ENCODE data around the gene RSBN1L.

DNA sequence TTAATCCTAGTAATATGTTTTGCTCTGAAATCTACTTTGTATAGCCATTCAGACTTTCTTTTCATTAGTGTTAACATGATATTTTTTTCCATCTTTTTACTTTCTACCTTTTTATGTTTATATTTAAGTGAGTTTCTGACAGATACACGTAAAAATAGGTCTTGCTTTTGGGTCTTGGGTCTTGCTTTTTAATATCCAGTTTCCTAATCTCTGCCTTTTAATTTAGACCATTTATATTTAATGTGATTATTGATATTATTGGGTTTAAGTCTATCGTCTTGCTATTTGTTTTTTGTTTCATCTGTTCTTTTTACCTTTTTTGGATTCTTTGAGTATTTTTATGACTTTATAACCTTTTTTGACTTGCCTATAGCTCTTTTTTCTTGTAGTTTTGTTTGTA, 110.2 kb downstream of the RSBN1L start:
- TF ChIP-seq REST (IDR thresholded peaks at IDR 0.05; ENCODE audit: low read depth, low read length): no peak
- no peak for TF ChIP-seq FOXM1 (IDR thresholded peaks at IDR 0.05; ENCODE audit: low read depth)
- no peak for TF ChIP-seq RFX5 (IDR thresholded peaks at IDR 0.05; ENCODE audit: low read length)
- TF ChIP-seq POLR2AphosphoS5 (IDR thresholded peaks at IDR 0.05; ENCODE audit: low read depth, low read length): no peak
- no peak for TF ChIP-seq RCOR1 (IDR thresholded peaks at IDR 0.05; ENCODE audit: low read length)
- TF ChIP-seq, protein P1, sequence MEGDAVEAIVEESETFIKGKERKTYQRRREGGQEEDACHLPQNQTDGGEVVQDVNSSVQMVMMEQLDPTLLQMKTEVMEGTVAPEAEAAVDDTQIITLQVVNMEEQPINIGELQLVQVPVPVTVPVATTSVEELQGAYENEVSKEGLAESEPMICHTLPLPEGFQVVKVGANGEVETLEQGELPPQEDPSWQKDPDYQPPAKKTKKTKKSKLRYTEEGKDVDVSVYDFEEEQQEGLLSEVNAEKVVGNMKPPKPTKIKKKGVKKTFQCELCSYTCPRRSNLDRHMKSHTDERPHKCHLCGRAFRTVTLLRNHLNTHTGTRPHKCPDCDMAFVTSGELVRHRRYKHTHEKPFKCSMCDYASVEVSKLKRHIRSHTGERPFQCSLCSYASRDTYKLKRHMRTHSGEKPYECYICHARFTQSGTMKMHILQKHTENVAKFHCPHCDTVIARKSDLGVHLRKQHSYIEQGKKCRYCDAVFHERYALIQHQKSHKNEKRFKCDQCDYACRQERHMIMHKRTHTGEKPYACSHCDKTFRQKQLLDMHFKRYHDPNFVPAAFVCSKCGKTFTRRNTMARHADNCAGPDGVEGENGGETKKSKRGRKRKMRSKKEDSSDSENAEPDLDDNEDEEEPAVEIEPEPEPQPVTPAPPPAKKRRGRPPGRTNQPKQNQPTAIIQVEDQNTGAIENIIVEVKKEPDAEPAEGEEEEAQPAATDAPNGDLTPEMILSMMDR (IDR thresholded peaks at IDR 0.05): no peak
- TF ChIP-seq MXI1 (IDR thresholded peaks at IDR 0.05; ENCODE audit: low read depth, low read length): no peak
- TF ChIP-seq, protein P2, sequence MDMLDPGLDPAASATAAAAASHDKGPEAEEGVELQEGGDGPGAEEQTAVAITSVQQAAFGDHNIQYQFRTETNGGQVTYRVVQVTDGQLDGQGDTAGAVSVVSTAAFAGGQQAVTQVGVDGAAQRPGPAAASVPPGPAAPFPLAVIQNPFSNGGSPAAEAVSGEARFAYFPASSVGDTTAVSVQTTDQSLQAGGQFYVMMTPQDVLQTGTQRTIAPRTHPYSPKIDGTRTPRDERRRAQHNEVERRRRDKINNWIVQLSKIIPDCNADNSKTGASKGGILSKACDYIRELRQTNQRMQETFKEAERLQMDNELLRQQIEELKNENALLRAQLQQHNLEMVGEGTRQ (IDR thresholded peaks at IDR 0.05; ENCODE audit: borderline replicate concordance, low read depth, low read length): no peak
- no peak for TF ChIP-seq EP300 (IDR thresholded peaks at IDR 0.05; ENCODE audit: borderline replicate concordance in 1 of 2, low read depth in 1 of 2, low read length in 1 of 2)
- no peak for TF ChIP-seq TEAD4 (IDR thresholded peaks at IDR 0.05; ENCODE audit: borderline replicate concordance, insufficient read depth)
- TF ChIP-seq FOXJ3 (CRISPR knock-in tag; IDR thresholded peaks at IDR 0.05): no peak
- no peak for TF ChIP-seq IRF3 (IDR thresholded peaks at IDR 0.05; ENCODE audit: low read depth, low read length)
- no peak for TF ChIP-seq TAF1 (IDR thresholded peaks at IDR 0.05; ENCODE audit: borderline replicate concordance, low read depth, low read length)
- no peak for TF ChIP-seq RAD21 (IDR thresholded peaks at IDR 0.05; ENCODE audit: low read length)
